Measurements from ENCODE around the gene DDX28. TPM values are rescaled to one million over a fixed set of nuclear protein-coding genes. Genes with fewer than 3 reads are reported as not detected.

Gene DDX28
- total and polyA plus RNA-seq, 3 donors from 2014 or later, result 18.6 to 19.9 (median 19.1) TPM

DNA sequence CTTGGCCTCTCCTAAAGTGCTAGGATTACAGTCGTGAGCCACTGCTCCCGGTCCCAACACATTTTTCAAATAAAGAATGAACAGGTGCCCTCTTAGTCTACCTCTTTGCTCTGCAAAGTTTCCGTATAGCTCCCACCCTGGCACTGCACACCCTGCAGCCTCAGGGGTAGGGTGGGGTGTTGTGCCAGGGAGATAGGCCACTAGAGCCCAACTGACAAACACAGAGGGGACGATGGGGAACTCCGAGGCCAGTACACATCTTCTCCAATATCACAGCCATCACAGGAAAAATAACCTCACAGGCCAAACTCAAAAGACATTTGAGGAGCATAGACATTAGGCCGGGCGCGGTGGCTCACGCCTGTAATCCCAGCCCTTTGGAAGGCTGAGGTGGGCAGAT lies 51.9 kb downstream of the DDX28 start:
- TF ChIP-seq POLR2A (IDR thresholded peaks at IDR 0.05), result no peak
- TF ChIP-seq, protein P1, sequence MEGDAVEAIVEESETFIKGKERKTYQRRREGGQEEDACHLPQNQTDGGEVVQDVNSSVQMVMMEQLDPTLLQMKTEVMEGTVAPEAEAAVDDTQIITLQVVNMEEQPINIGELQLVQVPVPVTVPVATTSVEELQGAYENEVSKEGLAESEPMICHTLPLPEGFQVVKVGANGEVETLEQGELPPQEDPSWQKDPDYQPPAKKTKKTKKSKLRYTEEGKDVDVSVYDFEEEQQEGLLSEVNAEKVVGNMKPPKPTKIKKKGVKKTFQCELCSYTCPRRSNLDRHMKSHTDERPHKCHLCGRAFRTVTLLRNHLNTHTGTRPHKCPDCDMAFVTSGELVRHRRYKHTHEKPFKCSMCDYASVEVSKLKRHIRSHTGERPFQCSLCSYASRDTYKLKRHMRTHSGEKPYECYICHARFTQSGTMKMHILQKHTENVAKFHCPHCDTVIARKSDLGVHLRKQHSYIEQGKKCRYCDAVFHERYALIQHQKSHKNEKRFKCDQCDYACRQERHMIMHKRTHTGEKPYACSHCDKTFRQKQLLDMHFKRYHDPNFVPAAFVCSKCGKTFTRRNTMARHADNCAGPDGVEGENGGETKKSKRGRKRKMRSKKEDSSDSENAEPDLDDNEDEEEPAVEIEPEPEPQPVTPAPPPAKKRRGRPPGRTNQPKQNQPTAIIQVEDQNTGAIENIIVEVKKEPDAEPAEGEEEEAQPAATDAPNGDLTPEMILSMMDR (IDR thresholded peaks at IDR 0.05), result no peak
- no peak overlapping the region for H3K4me3 ChIP-seq
- H3K27me3 ChIP-seq, result no peaks in the 10 kb centered on the region
- H3K4me1 ChIP-seq, result peaks cover 14% of the 10 kb centered on the region
- H3K27ac ChIP-seq, result no peak overlapping the region
- DNase-seq, result no peak
- WGBS, 2 donors, result 89 to 94% methylated on average over 9 of the region's 9 CpGs
- no peaks in the 10 kb centered on the region for H3K36me3 ChIP-seq (ENCODE audit: low read depth, missing control alignments)
- H3K9me3 ChIP-seq, result no peaks in the 10 kb centered on the region
- intact Hi-C loops (cut with DNase I; ENCODE audit: low total_unique reads), result no loop called here

Small RNA genes within 50 kb of the gene (small RNA-seq; reads per million reads assigned to genes)
- gene RNU6-359P, result 0 reads per million in 2 donors

Other genes starting within 250 kb of the DDX28 start
- gene RANBP10, start 216.7 kb downstream of the DDX28 start, total RNA-seq, result 10 to 100 TPM; 23.0 to 25.2 TPM
- 23.5 TPM for gene RANBP10, start 216.7 kb downstream of the DDX28 start, polyA plus RNA-seq (ENCODE audit: insufficient read depth, low read depth, low replicate concordance)
- 10 to 100 TPM; 31.3 to 40.4 TPM for gene TSNAXIP1, start 216.3 kb downstream of the DDX28 start, total RNA-seq
- 93.7 TPM for gene TSNAXIP1, start 216.3 kb downstream of the DDX28 start, polyA plus RNA-seq (ENCODE audit: insufficient read depth, low read depth, low replicate concordance)
- gene THAP11, start 180.9 kb downstream of the DDX28 start, total RNA-seq, result 10 to 100 TPM; 56.8 to 59.7 TPM
- gene THAP11, start 180.9 kb downstream of the DDX28 start, polyA plus RNA-seq (ENCODE audit: insufficient read depth, low read depth, low replicate concordance), result 24.0 TPM
- gene NUTF2, start 176.3 kb downstream of the DDX28 start, total RNA-seq, result 100 to 1,000 TPM; 239 to 297 TPM
- gene NUTF2, start 176.3 kb downstream of the DDX28 start, polyA plus RNA-seq (ENCODE audit: insufficient read depth, low read depth, low replicate concordance), result 121 TPM
- gene CENPT, start 175.5 kb downstream of the DDX28 start, total RNA-seq, result 100 to 1,000 TPM; 115 to 154 TPM
- 108 TPM for gene CENPT, start 175.5 kb downstream of the DDX28 start, polyA plus RNA-seq (ENCODE audit: insufficient read depth, low read depth, low replicate concordance)
- gene EDC4, start 150.2 kb downstream of the DDX28 start, total RNA-seq, result 100 to 1,000 TPM; 106 to 107 TPM
- 96.7 TPM for gene EDC4, start 150.2 kb downstream of the DDX28 start, polyA plus RNA-seq (ENCODE audit: insufficient read depth, low read depth, low replicate concordance)
- gene NRN1L, start 138.3 kb downstream of the DDX28 start, total RNA-seq, result 1 to 10 TPM; 4.2 to 8.1 TPM
- gene NRN1L, start 138.3 kb downstream of the DDX28 start, polyA plus RNA-seq (ENCODE audit: insufficient read depth, low read depth, low replicate concordance), result 2.9 TPM
- 10 to 100 TPM; 47.7 to 50.5 TPM for gene PSKH1, start 130.0 kb downstream of the DDX28 start, total RNA-seq
- gene PSKH1, start 130.0 kb downstream of the DDX28 start, polyA plus RNA-seq (ENCODE audit: insufficient read depth, low read depth, low replicate concordance), result 66.8 TPM
- gene CTRL, start 91.4 kb downstream of the DDX28 start, total RNA-seq, result 1 to 10 TPM in 1 of 2 donors, under 1 TPM in 1; 0.62 to 1.7 TPM
- 0.36 TPM for gene CTRL, start 91.4 kb downstream of the DDX28 start, polyA plus RNA-seq (ENCODE audit: insufficient read depth, low read depth, low replicate concordance)
- 10 to 100 TPM; 13.2 to 14.2 TPM for gene PSMB10, start 86.4 kb downstream of the DDX28 start, total RNA-seq
- gene PSMB10, start 86.4 kb downstream of the DDX28 start, polyA plus RNA-seq (ENCODE audit: insufficient read depth, low read depth, low replicate concordance), result 49.1 TPM
- 10 to 100 TPM; 20.6 to 25.3 TPM for gene LCAT, start 79.1 kb downstream of the DDX28 start, total RNA-seq
- 12.9 TPM for gene LCAT, start 79.1 kb downstream of the DDX28 start, polyA plus RNA-seq (ENCODE audit: insufficient read depth, low read depth, low replicate concordance)
- gene SLC12A4, start 54.6 kb downstream of the DDX28 start, total RNA-seq, result 10 to 100 TPM; 64.3 to 68.4 TPM
- 46.7 TPM for gene SLC12A4, start 54.6 kb downstream of the DDX28 start, polyA plus RNA-seq (ENCODE audit: insufficient read depth, low read depth, low replicate concordance)
- gene DPEP3, start 42.7 kb downstream of the DDX28 start, total RNA-seq, result 100 to 1,000 TPM; 127 to 138 TPM
- gene DPEP3, start 42.7 kb downstream of the DDX28 start, polyA plus RNA-seq (ENCODE audit: insufficient read depth, low read depth, low replicate concordance), result 61.0 TPM
- 1 to 10 TPM; 2.7 to 3.0 TPM for gene DPEP2, start 23.7 kb downstream of the DDX28 start, total RNA-seq
- gene DPEP2, start 23.7 kb downstream of the DDX28 start, polyA plus RNA-seq (ENCODE audit: insufficient read depth, low read depth, low replicate concordance), result 5.9 TPM
- 1 to 10 TPM; 2.4 to 4.1 TPM for gene DPEP2NB, start 7.3 kb downstream of the DDX28 start, total RNA-seq
- 3.2 TPM for gene DPEP2NB, start 7.3 kb downstream of the DDX28 start, polyA plus RNA-seq (ENCODE audit: insufficient read depth, low read depth, low replicate concordance)
- gene DUS2, start 52 bp upstream of the DDX28 start, total RNA-seq, result 10 to 100 TPM; 24.6 to 32.4 TPM
- gene DUS2, start 52 bp upstream of the DDX28 start, polyA plus RNA-seq (ENCODE audit: insufficient read depth, low read depth, low replicate concordance), result 62.5 TPM
- 100 to 1,000 TPM in 1 of 2 donors, 10 to 100 TPM in 1; 94.7 to 115 TPM for gene NFATC3, start 62.1 kb upstream of the DDX28 start, total RNA-seq
- gene NFATC3, start 62.1 kb upstream of the DDX28 start, polyA plus RNA-seq (ENCODE audit: insufficient read depth, low read depth, low replicate concordance), result 78.0 TPM
- gene ESRP2, start 212.9 kb upstream of the DDX28 start, total RNA-seq, result 10 to 100 TPM; 12.8 to 14.6 TPM
- gene ESRP2, start 212.9 kb upstream of the DDX28 start, polyA plus RNA-seq (ENCODE audit: insufficient read depth, low read depth, low replicate concordance), result 30.6 TPM
- 10 to 100 TPM; 37.2 to 44.7 TPM for gene PLA2G15, start 222.1 kb upstream of the DDX28 start, total RNA-seq
- 27.3 TPM for gene PLA2G15, start 222.1 kb upstream of the DDX28 start, polyA plus RNA-seq (ENCODE audit: insufficient read depth, low read depth, low replicate concordance)
- 10 to 100 TPM; 42.2 to 48.6 TPM for gene SLC7A6, start 241.3 kb upstream of the DDX28 start, total RNA-seq
- 28.6 TPM for gene SLC7A6, start 241.3 kb upstream of the DDX28 start, polyA plus RNA-seq (ENCODE audit: insufficient read depth, low read depth, low replicate concordance)

Measured in testis (tissue), 3 donors.